KMS-11 (cell line): ENCODE data around the gene WRNIP1.

Experiments
- H2AFZ ChIP-seq: fragments of 200-600 bp; sonication (generic); 2 replicates; pipeline ENCODE4 v1.6.1; 2016; ENCODE audit warnings: antibody characterized with exemption, mixed run types, low read depth
- H3K27ac ChIP-seq: fragments of 200-600 bp; sonication (generic); 2 replicates; pipeline ENCODE4 v1.6.1; 2016; ENCODE audit warnings: mild to moderate bottlenecking, mixed run types
- H3K27me3 ChIP-seq: fragments of 200-600 bp; sonication (generic); 2 replicates; pipeline ENCODE4 v1.6.1; 2017; ENCODE audit warnings: mild to moderate bottlenecking, low read depth, mixed run types, moderate library complexity; ENCODE audit not compliant: insufficient read depth
- H3K36me3 ChIP-seq: fragments of 200-600 bp; sonication (generic); 2 replicates; pipeline ENCODE4 v1.6.1; 2017; ENCODE audit warnings: mild to moderate bottlenecking, mixed run types; ENCODE audit not compliant: insufficient read depth
- H3K4me1 ChIP-seq: fragments of 200-600 bp; sonication (generic); 2 replicates; pipeline ENCODE4 v1.6.1; 2016; ENCODE audit warnings: mild to moderate bottlenecking, low read depth, mixed run types; ENCODE audit not compliant: poor library complexity, severe bottlenecking
- H3K4me2 ChIP-seq: fragments of 200-600 bp; sonication (generic); 2 replicates; pipeline ENCODE4 v1.7.0; 2016; ENCODE audit warnings: mild to moderate bottlenecking, mixed run types
- H3K4me3 ChIP-seq: fragments of 200-600 bp; sonication (generic); IDR thresholded peaks from 2 replicates; pipeline ENCODE4 v1.6.1; 2017; ENCODE audit warnings: low read depth, low read length, mixed read lengths; ENCODE audit not compliant: insufficient read depth
- H3K79me2 ChIP-seq: fragments of 200-600 bp; sonication (generic); 2 replicates; pipeline ENCODE4 v1.6.1; 2016; ENCODE audit warnings: low read depth, mixed run types; ENCODE audit not compliant: insufficient read depth
- H3K9ac ChIP-seq: fragments of 200-600 bp; sonication (generic); 2 replicates; pipeline ENCODE4 v1.6.1; 2016; ENCODE audit warnings: mild to moderate bottlenecking, mixed run types
- H4K20me1 ChIP-seq: fragments of 200-600 bp; sonication (generic); 2 replicates; pipeline ENCODE4 v1.6.1; 2016; ENCODE audit warnings: mild to moderate bottlenecking, mixed run types; ENCODE audit not compliant: insufficient read depth
- TF ChIP-seq, protein P1 (sequence below): fragments of 200-600 bp; sonication (generic); conservative IDR thresholded peaks from 2 replicates; pipeline ENCODE4 v1.6.1; 2017; ENCODE audit warnings: low read depth, mild to moderate bottlenecking, antibody characterized with exemption, low read length, moderate library complexity, mixed read lengths

The WRNIP1 gene

DNA sequence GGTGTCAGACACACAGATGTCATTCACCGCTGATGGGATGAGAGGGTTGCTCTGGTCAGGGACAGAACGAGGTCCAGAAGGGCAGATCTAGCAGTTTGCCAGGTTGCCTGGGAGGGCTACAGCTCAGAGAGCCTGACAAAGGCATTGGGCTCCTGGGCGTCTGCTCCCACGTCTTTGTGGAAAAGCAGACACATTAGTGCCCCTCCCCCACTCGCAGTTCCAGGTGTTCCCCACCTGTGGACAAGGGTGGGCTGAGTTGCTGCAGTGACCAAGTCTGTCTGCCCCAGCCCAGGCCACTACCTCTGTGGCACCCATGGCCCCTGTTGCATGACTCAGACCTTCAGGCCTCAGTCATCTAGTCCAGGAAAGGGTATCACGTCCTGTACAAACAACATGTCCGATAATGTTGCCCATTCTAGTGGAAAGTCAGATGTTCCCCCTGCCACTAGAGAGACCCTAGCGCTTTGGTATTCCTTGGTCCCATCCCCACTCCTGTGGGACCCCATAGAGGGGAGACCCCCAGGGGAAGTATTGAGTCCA lies 37.4 kb downstream of the WRNIP1 start:
- Histone ChIP-seq H3K4me1 (no peaks in the 10 kb centered on the region), H2AFZ (no peak overlapping the region), H3K27ac (no peak overlapping the region), H3K27me3 (no peaks in the 10 kb centered on the region), H3K79me2 (no peaks in the 10 kb centered on the region), H3K4me2 (no peak overlapping the region), H3K9ac (no peak overlapping the region), H4K20me1 (no peaks in the 10 kb centered on the region), H3K36me3 (no peaks in the 10 kb centered on the region), H3K4me3 (no peak overlapping the region)
- TF ChIP-seq, protein P1, sequence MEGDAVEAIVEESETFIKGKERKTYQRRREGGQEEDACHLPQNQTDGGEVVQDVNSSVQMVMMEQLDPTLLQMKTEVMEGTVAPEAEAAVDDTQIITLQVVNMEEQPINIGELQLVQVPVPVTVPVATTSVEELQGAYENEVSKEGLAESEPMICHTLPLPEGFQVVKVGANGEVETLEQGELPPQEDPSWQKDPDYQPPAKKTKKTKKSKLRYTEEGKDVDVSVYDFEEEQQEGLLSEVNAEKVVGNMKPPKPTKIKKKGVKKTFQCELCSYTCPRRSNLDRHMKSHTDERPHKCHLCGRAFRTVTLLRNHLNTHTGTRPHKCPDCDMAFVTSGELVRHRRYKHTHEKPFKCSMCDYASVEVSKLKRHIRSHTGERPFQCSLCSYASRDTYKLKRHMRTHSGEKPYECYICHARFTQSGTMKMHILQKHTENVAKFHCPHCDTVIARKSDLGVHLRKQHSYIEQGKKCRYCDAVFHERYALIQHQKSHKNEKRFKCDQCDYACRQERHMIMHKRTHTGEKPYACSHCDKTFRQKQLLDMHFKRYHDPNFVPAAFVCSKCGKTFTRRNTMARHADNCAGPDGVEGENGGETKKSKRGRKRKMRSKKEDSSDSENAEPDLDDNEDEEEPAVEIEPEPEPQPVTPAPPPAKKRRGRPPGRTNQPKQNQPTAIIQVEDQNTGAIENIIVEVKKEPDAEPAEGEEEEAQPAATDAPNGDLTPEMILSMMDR = no peak

DNA sequence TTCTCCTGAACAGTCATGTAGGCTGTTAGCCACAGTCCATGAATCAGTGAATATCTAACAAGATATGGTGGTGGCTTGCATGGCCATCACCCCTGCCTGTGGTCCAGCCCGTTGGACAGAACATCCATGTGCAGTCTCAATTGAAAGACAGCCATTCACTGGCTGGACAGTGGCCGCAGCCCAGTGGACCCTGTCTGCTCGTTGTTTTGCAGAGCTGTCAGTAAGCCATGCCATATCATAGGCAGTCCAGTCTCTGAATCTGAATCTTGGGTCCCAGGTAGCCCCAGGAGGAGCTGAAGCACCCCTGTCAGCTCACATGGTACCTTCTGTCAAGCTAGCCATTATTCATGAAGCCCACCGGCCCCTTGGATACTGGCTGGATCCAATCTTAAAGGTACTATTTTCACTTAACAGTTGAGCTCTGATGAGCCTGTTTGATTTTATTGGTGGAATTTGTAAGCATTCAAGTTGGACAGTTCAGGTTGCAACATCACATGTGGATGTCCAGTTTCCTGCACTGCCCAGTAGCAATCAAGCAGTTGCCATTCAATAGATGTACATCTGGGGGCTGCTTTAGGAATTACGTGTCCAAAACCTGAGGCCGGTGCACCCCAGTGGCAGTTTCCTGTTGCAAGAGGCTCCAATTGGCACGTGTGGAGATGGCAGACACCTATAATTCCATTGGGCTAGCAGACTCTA lies 38.7 kb downstream of the WRNIP1 start:
- Histone ChIP-seq H3K36me3 (no peaks in the 10 kb centered on the region), H3K9ac (no peak overlapping the region), H3K79me2 (no peaks in the 10 kb centered on the region), H3K4me3 (no peak overlapping the region), H3K4me1 (no peaks in the 10 kb centered on the region), H3K27me3 (no peaks in the 10 kb centered on the region), H4K20me1 (no peaks in the 10 kb centered on the region), H2AFZ (no peak overlapping the region), H3K4me2 (no peak overlapping the region), H3K27ac (no peak overlapping the region)
- TF ChIP-seq, protein P1 = no peak

DNA sequence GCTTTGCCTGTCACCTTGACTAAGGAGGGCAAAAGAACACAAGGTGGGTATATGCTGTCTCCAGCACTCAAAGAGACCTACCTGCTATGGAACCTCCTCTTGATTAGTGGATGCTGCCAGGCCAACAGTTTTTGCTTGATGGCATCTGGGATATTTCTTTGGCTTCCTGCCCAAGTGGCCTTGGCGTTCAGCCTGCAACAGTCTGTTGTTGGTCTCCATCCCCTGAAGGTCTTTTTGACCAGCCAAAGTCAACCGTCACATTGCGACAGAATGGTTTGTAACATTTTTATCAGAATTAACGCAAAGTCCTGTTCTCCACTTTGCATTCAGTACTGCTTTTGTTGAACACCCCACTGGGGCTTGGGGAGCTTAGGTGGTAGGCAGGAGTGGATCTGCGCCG lies 39.3 kb downstream of the WRNIP1 start:
- H3K36me3 ChIP-seq = no peaks in the 10 kb centered on the region
- no peak overlapping the region for H3K27ac ChIP-seq
- no peaks in the 10 kb centered on the region for H4K20me1 ChIP-seq
- no peak overlapping the region for H2AFZ ChIP-seq
- H3K9ac ChIP-seq = no peak overlapping the region
- H3K4me1 ChIP-seq = no peaks in the 10 kb centered on the region
- TF ChIP-seq, protein P1 = no peak
- H3K4me2 ChIP-seq = no peak overlapping the region
- H3K79me2 ChIP-seq = no peaks in the 10 kb centered on the region
- H3K4me3 ChIP-seq = no peak overlapping the region
- no peaks in the 10 kb centered on the region for H3K27me3 ChIP-seq

DNA sequence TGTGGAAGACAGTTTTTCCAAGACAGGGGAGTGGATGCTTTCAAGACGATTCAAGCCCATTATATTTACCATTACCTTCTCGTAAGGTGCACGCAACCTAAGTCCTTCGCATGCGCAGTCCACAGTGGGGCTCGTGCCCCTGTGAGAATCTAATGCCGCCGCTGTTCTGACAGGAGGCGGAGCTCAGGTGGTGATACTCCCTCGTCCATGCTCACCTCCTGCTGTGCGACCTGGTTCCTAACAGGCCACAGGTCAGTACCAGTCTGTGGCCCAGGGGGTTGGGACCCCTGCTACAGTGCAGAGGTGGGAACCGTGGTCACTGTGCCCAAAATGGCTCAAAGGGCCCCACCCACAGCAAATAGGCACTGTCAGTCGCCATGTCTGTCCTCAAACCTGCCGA lies 39.8 kb downstream of the WRNIP1 start:
- Histone ChIP-seq H3K4me2 (no peak overlapping the region), H3K4me1 (no peaks in the 10 kb centered on the region), H3K79me2 (no peaks in the 10 kb centered on the region), H3K27ac (no peak overlapping the region), H3K27me3 (no peaks in the 10 kb centered on the region), H4K20me1 (no peaks in the 10 kb centered on the region), H3K9ac (no peak overlapping the region), H3K36me3 (no peaks in the 10 kb centered on the region), H2AFZ (no peak overlapping the region), H3K4me3 (no peak overlapping the region)
- TF ChIP-seq, protein P1 = no peak
